Colon (tissue), 2 donors: ENCODE measurements around the gene PLD5.

Experiments
- FAIRE-seq: peaks from 2 replicates; lab custom pipeline; 2012; peaks lifted over from hg19 to GRCh38; lab: Jason Lieb, UNC
- donor health status: control.
- donor health status: control.

Gene PLD5

DNA sequence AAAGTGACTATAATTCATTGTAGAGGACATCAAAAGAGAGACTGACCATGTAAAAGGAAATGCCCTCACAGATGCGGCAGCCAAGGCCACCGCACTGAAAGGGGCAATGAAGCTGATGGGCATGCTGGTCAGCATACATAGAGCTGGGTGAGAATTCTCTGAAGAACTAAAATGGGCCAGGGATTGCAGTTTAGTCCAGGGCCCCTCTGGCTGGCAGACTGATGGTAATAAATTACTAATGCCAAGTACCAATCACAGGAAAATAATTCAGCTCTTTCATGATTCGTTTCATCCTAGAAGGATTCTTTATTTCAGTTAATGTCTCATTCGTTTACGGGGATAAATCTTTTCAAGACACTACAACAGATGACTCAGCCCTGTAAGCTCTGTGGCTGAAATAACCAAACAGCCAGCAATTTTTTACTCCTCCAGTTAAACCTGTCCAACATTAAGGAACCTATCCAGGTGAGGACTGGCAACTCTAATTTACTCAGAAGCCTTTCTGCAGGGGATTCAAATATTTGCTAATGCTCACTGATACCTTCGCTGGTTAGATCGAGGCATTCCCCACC, 468.7 kb downstream of the PLD5 start:
- no peak for FAIRE-seq

DNA sequence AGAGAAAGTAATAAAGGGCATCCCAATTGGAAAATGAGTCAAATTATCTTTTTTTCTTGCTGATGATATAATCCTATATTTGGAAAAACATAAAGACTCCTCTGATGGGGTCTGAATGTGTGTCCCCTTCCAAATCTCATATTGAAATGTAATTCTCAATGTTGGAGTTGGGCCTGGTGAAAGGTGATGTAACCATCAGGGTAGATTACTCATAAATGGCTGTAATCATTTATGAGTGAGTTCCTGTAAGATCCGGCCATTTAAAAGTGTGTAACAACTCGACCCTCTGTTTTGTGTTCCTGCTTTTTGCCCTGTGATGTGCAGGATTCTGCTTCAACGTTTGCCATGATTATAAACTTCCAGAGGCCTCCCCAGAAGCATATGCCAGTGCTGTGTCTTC, 481.3 kb downstream of the PLD5 start:
- FAIRE-seq, result no peak

DNA sequence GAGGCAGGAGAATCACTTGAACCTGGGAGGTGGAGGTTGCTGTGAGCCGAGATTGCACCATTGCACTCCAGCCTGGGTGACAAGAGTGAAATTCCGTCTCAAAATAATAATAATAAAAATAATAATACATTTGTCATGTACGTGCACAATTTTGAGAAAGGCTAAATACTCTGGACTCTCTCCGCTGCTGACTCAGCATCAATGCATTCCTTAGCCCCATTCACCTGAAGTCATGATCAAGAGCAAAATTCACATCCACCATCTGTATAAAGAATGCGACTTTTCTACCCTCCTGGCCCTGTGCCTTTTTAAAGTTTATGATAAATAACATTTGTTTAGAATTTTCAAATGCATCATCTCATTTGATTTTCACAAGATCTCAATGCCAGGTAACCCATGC, 490.1 kb downstream of the PLD5 start:
- FAIRE-seq, result no peak

DNA sequence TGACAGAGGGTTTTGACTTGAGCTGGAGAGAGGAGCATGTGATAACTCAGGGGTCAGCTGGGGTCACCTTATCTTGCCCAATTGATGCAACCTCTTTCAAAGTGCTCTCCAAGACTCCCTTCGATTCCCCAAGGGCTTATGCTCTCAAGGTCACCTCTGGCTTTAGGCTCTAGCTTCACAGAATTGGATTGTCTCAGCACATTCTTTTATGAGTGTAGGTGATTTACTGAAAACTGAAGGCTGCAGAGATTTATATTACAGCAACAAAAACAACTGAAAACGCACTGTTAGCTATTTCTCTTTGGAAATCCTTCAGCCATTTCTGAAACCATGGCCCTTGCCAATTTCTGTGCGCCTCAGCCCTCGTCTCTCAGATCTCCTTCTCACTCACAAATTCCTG, 491.1 kb downstream of the PLD5 start:
- FAIRE-seq, result no peak
